ENCODE data around the gene GRID1. TPM values are rescaled to one million over a fixed set of nuclear protein-coding genes. Genes with fewer than 3 reads are reported as not detected.

GRID1 gene
- total and polyA plus RNA-seq, 11 donors = 0.69 to 3.4 (median 1.6) TPM

DNA sequence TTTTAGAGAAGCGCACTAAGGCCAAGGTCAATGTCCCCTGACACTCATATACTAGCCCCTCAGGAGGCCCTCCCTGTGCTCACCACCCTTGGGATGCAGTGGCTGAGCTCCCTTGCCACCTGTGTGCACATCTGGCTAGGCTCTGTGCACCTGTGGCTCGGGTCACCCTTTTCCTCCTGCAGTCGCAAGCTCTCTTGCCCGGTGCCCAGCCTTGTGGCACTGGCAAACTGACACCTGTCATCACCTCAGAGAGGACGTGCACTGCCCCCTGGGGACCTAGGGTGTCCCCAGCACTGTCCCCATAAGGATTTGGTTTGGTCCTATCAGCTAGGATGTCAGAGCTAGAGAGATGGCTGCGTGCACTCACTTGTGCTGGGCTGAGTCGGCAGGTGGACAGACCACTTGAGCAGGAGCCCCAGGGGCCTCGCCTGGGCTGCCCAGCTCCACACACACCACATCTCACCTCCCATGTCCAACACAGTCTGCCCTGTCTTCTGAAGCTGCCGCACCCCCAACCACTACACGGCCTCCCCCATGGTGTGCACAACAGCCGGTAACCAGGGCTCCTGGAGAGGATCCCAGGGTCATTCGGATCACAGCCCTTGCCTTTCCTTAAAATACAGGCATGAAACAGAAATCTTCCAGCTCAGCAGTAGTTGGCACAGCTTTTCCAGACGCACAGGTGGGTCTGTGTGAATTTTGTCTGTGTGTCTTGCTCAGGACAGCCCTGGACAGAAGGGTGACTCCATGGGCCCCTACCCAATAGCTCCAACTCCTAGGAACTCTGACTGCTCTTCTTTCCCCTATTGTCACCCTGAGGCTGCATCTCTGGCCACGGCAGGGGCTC lies 111.0 kb downstream of the GRID1 start:
- TF ChIP-seq, protein P1, sequence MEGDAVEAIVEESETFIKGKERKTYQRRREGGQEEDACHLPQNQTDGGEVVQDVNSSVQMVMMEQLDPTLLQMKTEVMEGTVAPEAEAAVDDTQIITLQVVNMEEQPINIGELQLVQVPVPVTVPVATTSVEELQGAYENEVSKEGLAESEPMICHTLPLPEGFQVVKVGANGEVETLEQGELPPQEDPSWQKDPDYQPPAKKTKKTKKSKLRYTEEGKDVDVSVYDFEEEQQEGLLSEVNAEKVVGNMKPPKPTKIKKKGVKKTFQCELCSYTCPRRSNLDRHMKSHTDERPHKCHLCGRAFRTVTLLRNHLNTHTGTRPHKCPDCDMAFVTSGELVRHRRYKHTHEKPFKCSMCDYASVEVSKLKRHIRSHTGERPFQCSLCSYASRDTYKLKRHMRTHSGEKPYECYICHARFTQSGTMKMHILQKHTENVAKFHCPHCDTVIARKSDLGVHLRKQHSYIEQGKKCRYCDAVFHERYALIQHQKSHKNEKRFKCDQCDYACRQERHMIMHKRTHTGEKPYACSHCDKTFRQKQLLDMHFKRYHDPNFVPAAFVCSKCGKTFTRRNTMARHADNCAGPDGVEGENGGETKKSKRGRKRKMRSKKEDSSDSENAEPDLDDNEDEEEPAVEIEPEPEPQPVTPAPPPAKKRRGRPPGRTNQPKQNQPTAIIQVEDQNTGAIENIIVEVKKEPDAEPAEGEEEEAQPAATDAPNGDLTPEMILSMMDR (IDR thresholded peaks at IDR 0.05) = no peak
- TF ChIP-seq POLR2A (IDR thresholded peaks at IDR 0.05) = no peak
- peaks cover 0 to under 1% (median 0%) of the 10 kb centered on the region in 12 donors for H3K4me1 ChIP-seq
- intact Hi-C loops (cut with DNase I) = no loop called here
- H3K27ac ChIP-seq = no peak overlapping the region
- no peaks in the 10 kb centered on the region for H3K36me3 ChIP-seq
- 74 to 86% (median 80%) methylated on average over 8 to 14 of the region's 14 CpGs for WGBS, 4 donors
- DNase-seq (no peak), ATAC-seq (no peak)
- peaks cover 0 to 8% (median 0%) of the 10 kb centered on the region in 12 donors for H3K9me3 ChIP-seq
- no peak overlapping the region for H3K4me3 ChIP-seq
- H3K27me3 ChIP-seq = no peaks in the 10 kb centered on the region

DNA sequence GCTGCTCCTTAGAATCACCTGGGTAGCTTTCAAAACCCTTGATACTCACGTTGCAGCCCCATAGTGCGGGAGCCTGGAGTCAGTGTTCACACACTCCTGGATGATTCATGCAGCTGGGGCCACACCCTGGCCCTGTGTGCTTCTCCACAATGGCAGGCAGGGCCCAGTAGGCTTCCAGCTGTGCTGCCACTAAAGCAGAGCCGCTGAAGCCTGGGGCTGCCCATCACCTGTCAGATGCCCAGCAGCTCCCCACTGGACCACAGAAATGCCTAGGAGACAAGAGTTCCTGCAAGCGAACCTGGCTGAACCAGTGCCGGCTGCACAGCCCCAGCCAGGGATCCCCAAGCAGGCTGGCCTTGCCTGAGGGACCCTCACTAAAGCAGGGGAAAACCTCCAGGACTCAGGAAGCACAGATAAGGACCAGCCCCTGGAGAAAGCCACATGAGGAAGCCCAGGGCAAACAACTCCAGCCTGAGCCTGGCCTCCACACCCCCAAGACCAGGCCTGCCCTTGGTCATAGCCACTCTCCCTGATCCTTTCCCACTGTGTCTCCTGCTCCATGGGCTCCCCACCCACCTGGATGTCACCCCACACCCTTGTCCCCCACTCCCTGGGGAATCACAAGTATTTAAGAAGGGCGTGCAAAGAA lies 111.9 kb downstream of the GRID1 start:
- 50 to 73% (median 69%) methylated on average over 4 to 6 of the region's 6 CpGs for WGBS, 4 donors
- no peak for ATAC-seq
- H3K27me3 ChIP-seq = no peaks in the 10 kb centered on the region
- peaks cover 0 to 8% (median 0%) of the 10 kb centered on the region in 12 donors for H3K9me3 ChIP-seq
- no peak for TF ChIP-seq POLR2A (IDR thresholded peaks at IDR 0.05)
- TF ChIP-seq, protein P1 (IDR thresholded peaks at IDR 0.05) = no peak
- intact Hi-C loops (cut with DNase I) = no loop called here
- H3K27ac ChIP-seq = no peak overlapping the region
- H3K4me3 ChIP-seq = no peak overlapping the region
- peaks cover 0 to 6% (median 0%) of the 10 kb centered on the region in 12 donors for H3K4me1 ChIP-seq
- no peak for DNase-seq
- no peaks in the 10 kb centered on the region for H3K36me3 ChIP-seq

DNA sequence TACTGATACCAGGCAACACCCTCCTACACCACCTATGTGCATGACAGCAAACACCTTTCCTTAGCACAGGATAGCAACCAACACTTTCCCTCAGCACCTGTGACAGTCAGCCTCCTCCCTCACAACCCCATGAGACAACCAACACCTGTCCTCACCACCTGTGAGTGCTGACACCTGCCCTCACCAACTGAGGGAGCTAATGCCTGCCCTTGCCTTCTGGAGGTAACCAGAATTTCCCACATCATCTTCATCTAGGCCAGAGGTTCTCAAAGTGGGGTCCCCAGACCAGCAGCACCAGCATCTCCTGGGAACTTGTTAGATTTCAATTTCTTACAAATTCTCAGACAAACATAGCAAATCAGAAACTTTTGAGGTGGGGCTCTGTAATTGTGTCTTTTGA lies 112.5 kb downstream of the GRID1 start:
- Histone ChIP-seq H3K4me1 (peaks cover 0 to 6% (median 0%) of the 10 kb centered on the region in 12 donors), H3K27ac (no peak overlapping the region), H3K4me3 (no peak overlapping the region), H3K9me3 (peaks cover 0 to 8% (median 0%) of the 10 kb centered on the region in 12 donors), H3K36me3 (no peaks in the 10 kb centered on the region), H3K27me3 (no peaks in the 10 kb centered on the region)
- intact Hi-C loops (cut with DNase I) = no loop called here
- no peak for ATAC-seq
- no peak for DNase-seq
- TF ChIP-seq, protein P1 (IDR thresholded peaks at IDR 0.05) = no peak
- TF ChIP-seq POLR2A (IDR thresholded peaks at IDR 0.05) = no peak
